WTC11 (cell line): ENCODE measurements around the gene MCM10. TPM values are rescaled to one million over a fixed set of nuclear protein-coding genes. Genes with fewer than 3 reads are reported as not detected.

Source experiments
- ATAC-seq: fragments of 200-7000 bp; cut with Tn5 transposase; 2 replicates; pipeline ENCODE4 v1.10.0; 2021; ENCODE audit warnings: mild to moderate bottlenecking, moderate library complexity
- CTCF ChIA-PET: fragments of 300-600 bp; sonication (Branson Sonifier 250); formaldehyde crosslinking; loops from one replicate; lab custom pipeline; 2021; ENCODE audit warnings: antibody characterized with exemption; lab: Charles Lee
- POLR2A ChIA-PET: fragments of 350-600 bp; sonication (Branson Sonifier 250); formaldehyde crosslinking; loops from one replicate; lab custom pipeline; 2021; ENCODE audit warnings: antibody characterized with exemption; lab: Charles Lee
- DNase-seq: peaks from one replicate; pipeline ENCODE4 v3.0.0; 2021; ENCODE audit warnings: low spot score
- H3K27ac Mint-ChIP-seq: 2 replicates; pipeline ENCODE4 v1.8.0; 2021; ENCODE audit warnings: mixed read lengths
- H3K27me3 Mint-ChIP-seq: 2 replicates; pipeline ENCODE4 v1.8.0; 2021; ENCODE audit warnings: low read depth, mild to moderate bottlenecking, moderate library complexity, mixed read lengths
- H3K36me3 Mint-ChIP-seq: 2 replicates; pipeline ENCODE4 v1.8.0; 2021; ENCODE audit warnings: mixed read lengths
- H3K4me1 Mint-ChIP-seq: 2 replicates; pipeline ENCODE4 v1.8.0; 2022; ENCODE audit warnings: mixed read lengths
- H3K4me3 Mint-ChIP-seq: 2 replicates; pipeline ENCODE4 v1.8.0; 2021; ENCODE audit warnings: mild to moderate bottlenecking, moderate library complexity, mixed read lengths
- H3K9me3 Mint-ChIP-seq: 2 replicates; pipeline ENCODE4 v1.8.0; 2021; ENCODE audit warnings: mixed read lengths
- CREB1 ChIP-seq: sonication (generic); formaldehyde crosslinking; IDR thresholded peaks from 2 replicates; pipeline ENCODE4 v1.8.0; 2023; ENCODE audit warnings: mild to moderate bottlenecking, missing genetic modification reagents
- ETV6 ChIP-seq: sonication (generic); formaldehyde crosslinking; IDR thresholded peaks from 2 replicates; pipeline ENCODE4 v1.8.1; 2022; ENCODE audit warnings: mild to moderate bottlenecking, missing genetic modification reagents
- GABPB1 ChIP-seq: sonication (generic); formaldehyde crosslinking; IDR thresholded peaks from 2 replicates; pipeline ENCODE4 v1.8.1; 2023; ENCODE audit warnings: mild to moderate bottlenecking, missing genetic modification reagents
- GRHL2 ChIP-seq: fragments of 250-450 bp; sonication (Bioruptor Pico); IDR thresholded peaks from 2 replicates; pipeline ENCODE4 v1.8.0; 2022; ENCODE audit warnings: mild to moderate bottlenecking, moderate library complexity; ENCODE audit not compliant: insufficient replicate concordance, severe bottlenecking
- HMGA2 ChIP-seq: fragments of 250-450 bp; sonication (Bioruptor Pico); IDR thresholded peaks from 2 replicates; pipeline ENCODE4 v1.4.0; 2021; ENCODE audit warnings: mild to moderate bottlenecking, moderate library complexity
- TEAD1 ChIP-seq: sonication (generic); formaldehyde crosslinking; IDR thresholded peaks from 2 replicates; pipeline ENCODE4 v1.8.0; 2022; ENCODE audit warnings: mild to moderate bottlenecking, missing genetic modification reagents
- TEAD4 ChIP-seq: sonication (generic); formaldehyde crosslinking; IDR thresholded peaks from 2 replicates; pipeline ENCODE4 v1.8.0; 2022; ENCODE audit warnings: mild to moderate bottlenecking, missing genetic modification reagents
- ZBTB21 ChIP-seq: sonication (generic); formaldehyde crosslinking; IDR thresholded peaks from 2 replicates; pipeline ENCODE4 v1.8.1; 2023; ENCODE audit warnings: mild to moderate bottlenecking, missing genetic modification reagents, borderline replicate concordance
- ZNF219 ChIP-seq: sonication (generic); formaldehyde crosslinking; IDR thresholded peaks from 2 replicates; pipeline ENCODE4 v1.8.0; 2023; ENCODE audit warnings: missing genetic modification reagents, mild to moderate bottlenecking, borderline replicate concordance
- ZNF396 ChIP-seq: fragments of 250-450 bp; sonication (Bioruptor Pico); IDR thresholded peaks from 2 replicates; pipeline ENCODE4 v1.8.0; 2021; ENCODE audit warnings: mild to moderate bottlenecking, moderate library complexity, borderline replicate concordance
- total RNA-seq: library from RNA; stranded (reverse); gene quantifications from 3 replicates; pipeline ENCODE4 v1.2.3, GENCODE V29; 2021
- TF ChIP-seq, protein P1 (sequence below): fragments of 200-600 bp; IDR thresholded peaks from 2 replicates; pipeline ENCODE4 v1.8.0; 2022; ENCODE audit warnings: antibody characterized with exemption
- TF ChIP-seq, protein P2 (sequence below): sonication (generic); formaldehyde crosslinking; IDR thresholded peaks from 2 replicates; pipeline ENCODE4 v1.8.1; 2022; ENCODE audit warnings: mild to moderate bottlenecking, moderate library complexity, missing genetic modification reagents
- TF ChIP-seq, protein P3 (sequence below): sonication (generic); formaldehyde crosslinking; IDR thresholded peaks from 2 replicates; pipeline ENCODE4 v1.8.1; 2022; ENCODE audit warnings: low read depth, missing genetic modification reagents, borderline replicate concordance
- TF ChIP-seq, protein P4 (sequence below): sonication (generic); formaldehyde crosslinking; IDR thresholded peaks from 2 replicates; pipeline ENCODE4 v1.8.0; 2023; ENCODE audit warnings: missing genetic modification reagents, mild to moderate bottlenecking, borderline replicate concordance
- TF ChIP-seq, protein P5 (sequence below): sonication (generic); formaldehyde crosslinking; IDR thresholded peaks from 2 replicates; pipeline ENCODE4 v1.8.0; 2023; ENCODE audit warnings: missing genetic modification reagents
- TF ChIP-seq, protein P6 (sequence below): sonication (generic); formaldehyde crosslinking; IDR thresholded peaks from 2 replicates; pipeline ENCODE4 v1.8.1; 2023; ENCODE audit warnings: mild to moderate bottlenecking, missing genetic modification reagents, moderate library complexity
- TF ChIP-seq, protein P7 (sequence below): sonication (generic); formaldehyde crosslinking; IDR thresholded peaks from 2 replicates; pipeline ENCODE4 v1.8.1; 2022; ENCODE audit warnings: missing genetic modification reagents, borderline replicate concordance
- TF ChIP-seq, protein P8 (sequence below): sonication (generic); formaldehyde crosslinking; IDR thresholded peaks from 2 replicates; pipeline ENCODE4 v1.8.0; 2022; ENCODE audit warnings: missing genetic modification reagents

Gene MCM10
- total RNA-seq, 1 experiment from 2014 or later: 44.3 TPM

DNA sequence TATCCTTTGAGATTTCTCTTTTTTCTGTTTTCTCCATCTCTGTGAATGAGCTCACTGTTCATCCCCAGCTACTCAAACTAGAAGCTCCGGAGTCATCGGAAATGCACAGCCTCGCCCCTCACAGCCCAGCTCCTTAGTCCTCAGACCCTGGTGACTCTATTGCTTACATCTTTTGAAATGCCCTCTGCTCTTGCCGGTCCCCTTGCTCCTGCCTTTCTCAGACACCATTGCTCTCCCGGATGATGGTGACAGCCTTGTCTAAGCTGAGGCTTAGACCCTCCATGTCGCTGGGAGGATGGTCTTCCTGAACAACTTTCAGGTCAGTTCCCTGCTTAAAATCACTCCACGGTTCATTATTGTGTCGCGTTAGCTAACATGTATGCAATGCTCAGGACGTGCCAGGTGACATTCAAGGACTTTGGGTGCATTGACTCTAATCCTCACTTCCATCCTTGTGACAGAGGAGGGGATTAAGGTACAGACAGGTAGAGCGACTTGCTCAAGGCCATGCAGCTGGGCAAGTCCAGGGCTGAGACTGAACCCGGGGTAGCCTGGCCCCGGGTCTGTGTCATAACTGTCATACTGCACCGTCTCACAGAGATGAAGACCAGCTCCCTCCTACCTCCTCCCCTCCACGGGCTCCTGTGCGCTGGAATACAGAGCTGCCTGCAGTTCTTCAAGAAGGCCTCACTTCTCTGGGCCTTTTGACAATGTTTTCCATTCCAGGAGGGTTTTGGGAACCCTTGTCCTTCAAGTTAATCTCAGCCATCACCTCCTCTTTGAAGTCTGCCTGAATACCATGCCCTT, 77.1 kb downstream of the MCM10 start (continued):
- TF ChIP-seq, protein P1, sequence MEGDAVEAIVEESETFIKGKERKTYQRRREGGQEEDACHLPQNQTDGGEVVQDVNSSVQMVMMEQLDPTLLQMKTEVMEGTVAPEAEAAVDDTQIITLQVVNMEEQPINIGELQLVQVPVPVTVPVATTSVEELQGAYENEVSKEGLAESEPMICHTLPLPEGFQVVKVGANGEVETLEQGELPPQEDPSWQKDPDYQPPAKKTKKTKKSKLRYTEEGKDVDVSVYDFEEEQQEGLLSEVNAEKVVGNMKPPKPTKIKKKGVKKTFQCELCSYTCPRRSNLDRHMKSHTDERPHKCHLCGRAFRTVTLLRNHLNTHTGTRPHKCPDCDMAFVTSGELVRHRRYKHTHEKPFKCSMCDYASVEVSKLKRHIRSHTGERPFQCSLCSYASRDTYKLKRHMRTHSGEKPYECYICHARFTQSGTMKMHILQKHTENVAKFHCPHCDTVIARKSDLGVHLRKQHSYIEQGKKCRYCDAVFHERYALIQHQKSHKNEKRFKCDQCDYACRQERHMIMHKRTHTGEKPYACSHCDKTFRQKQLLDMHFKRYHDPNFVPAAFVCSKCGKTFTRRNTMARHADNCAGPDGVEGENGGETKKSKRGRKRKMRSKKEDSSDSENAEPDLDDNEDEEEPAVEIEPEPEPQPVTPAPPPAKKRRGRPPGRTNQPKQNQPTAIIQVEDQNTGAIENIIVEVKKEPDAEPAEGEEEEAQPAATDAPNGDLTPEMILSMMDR: no peak
- no peak for TF ChIP-seq GRHL2
- TF ChIP-seq, protein P2, sequence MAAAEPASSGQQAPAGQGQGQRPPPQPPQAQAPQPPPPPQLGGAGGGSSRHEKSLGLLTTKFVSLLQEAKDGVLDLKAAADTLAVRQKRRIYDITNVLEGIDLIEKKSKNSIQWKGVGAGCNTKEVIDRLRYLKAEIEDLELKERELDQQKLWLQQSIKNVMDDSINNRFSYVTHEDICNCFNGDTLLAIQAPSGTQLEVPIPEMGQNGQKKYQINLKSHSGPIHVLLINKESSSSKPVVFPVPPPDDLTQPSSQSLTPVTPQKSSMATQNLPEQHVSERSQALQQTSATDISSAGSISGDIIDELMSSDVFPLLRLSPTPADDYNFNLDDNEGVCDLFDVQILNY (CRISPR knock-in tag): no peak

DNA sequence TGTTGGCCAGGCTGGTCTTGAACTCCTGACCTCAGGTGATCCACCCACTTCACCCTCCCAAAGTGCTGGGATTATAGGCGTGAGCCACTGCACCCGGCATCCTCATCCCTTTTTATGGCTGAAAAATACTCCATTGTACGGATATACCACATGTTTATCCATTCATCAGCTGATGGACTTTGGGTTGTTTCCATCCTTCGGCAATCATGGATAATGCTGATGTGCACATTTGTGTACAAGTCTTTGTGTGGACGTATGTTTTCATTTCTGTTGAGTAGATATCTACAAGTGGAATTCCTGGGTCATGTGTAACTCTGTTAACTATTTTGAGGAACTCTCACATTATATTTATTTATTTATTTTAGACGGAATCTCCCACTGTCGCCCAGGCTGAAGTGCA, 78.6 kb downstream of the MCM10 start:
- POLR2A ChIA-PET: no interaction called here
- ATAC-seq (no peak), DNase-seq (no peak)
- no peak overlapping the region for H3K27ac Mint-ChIP-seq
- H3K4me3 Mint-ChIP-seq: no peak overlapping the region
- H3K4me1 Mint-ChIP-seq: no peaks in the 10 kb centered on the region
- H3K27me3 Mint-ChIP-seq: no peaks in the 10 kb centered on the region
- no peaks in the 10 kb centered on the region for H3K36me3 Mint-ChIP-seq
- CTCF ChIA-PET: no interaction called here
- no peaks in the 10 kb centered on the region for H3K9me3 Mint-ChIP-seq
- no peak for TF ChIP-seq TEAD1 (CRISPR knock-in tag)
- TF ChIP-seq HMGA2 (CRISPR knock-in tag): no peak
- TF ChIP-seq, protein P3, sequence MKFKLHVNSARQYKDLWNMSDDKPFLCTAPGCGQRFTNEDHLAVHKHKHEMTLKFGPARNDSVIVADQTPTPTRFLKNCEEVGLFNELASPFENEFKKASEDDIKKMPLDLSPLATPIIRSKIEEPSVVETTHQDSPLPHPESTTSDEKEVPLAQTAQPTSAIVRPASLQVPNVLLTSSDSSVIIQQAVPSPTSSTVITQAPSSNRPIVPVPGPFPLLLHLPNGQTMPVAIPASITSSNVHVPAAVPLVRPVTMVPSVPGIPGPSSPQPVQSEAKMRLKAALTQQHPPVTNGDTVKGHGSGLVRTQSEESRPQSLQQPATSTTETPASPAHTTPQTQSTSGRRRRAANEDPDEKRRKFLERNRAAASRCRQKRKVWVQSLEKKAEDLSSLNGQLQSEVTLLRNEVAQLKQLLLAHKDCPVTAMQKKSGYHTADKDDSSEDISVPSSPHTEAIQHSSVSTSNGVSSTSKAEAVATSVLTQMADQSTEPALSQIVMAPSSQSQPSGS: no peak
- TF ChIP-seq, protein P4, sequence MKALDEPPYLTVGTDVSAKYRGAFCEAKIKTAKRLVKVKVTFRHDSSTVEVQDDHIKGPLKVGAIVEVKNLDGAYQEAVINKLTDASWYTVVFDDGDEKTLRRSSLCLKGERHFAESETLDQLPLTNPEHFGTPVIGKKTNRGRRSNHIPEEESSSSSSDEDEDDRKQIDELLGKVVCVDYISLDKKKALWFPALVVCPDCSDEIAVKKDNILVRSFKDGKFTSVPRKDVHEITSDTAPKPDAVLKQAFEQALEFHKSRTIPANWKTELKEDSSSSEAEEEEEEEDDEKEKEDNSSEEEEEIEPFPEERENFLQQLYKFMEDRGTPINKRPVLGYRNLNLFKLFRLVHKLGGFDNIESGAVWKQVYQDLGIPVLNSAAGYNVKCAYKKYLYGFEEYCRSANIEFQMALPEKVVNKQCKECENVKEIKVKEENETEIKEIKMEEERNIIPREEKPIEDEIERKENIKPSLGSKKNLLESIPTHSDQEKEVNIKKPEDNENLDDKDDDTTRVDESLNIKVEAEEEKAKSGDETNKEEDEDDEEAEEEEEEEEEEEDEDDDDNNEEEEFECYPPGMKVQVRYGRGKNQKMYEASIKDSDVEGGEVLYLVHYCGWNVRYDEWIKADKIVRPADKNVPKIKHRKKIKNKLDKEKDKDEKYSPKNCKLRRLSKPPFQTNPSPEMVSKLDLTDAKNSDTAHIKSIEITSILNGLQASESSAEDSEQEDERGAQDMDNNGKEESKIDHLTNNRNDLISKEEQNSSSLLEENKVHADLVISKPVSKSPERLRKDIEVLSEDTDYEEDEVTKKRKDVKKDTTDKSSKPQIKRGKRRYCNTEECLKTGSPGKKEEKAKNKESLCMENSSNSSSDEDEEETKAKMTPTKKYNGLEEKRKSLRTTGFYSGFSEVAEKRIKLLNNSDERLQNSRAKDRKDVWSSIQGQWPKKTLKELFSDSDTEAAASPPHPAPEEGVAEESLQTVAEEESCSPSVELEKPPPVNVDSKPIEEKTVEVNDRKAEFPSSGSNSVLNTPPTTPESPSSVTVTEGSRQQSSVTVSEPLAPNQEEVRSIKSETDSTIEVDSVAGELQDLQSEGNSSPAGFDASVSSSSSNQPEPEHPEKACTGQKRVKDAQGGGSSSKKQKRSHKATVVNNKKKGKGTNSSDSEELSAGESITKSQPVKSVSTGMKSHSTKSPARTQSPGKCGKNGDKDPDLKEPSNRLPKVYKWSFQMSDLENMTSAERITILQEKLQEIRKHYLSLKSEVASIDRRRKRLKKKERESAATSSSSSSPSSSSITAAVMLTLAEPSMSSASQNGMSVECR (CRISPR knock-in tag): no peak
- no peak for TF ChIP-seq ETV6 (CRISPR knock-in tag)
- TF ChIP-seq, protein P5, sequence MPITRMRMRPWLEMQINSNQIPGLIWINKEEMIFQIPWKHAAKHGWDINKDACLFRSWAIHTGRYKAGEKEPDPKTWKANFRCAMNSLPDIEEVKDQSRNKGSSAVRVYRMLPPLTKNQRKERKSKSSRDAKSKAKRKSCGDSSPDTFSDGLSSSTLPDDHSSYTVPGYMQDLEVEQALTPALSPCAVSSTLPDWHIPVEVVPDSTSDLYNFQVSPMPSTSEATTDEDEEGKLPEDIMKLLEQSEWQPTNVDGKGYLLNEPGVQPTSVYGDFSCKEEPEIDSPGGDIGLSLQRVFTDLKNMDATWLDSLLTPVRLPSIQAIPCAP: no peak
- no peak for TF ChIP-seq ZNF219 (CRISPR knock-in tag)
- no peak for TF ChIP-seq ZNF396
- TF ChIP-seq ZBTB21 (CRISPR knock-in tag): no peak
- TF ChIP-seq CREB1: no peak
- no peak for TF ChIP-seq TEAD4 (CRISPR knock-in tag)
- no peak for TF ChIP-seq GABPB1 (CRISPR knock-in tag)
- TF ChIP-seq, protein P6, sequence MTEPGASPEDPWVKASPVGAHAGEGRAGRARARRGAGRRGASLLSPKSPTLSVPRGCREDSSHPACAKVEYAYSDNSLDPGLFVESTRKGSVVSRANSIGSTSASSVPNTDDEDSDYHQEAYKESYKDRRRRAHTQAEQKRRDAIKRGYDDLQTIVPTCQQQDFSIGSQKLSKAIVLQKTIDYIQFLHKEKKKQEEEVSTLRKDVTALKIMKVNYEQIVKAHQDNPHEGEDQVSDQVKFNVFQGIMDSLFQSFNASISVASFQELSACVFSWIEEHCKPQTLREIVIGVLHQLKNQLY: no peak
- TF ChIP-seq, protein P7, sequence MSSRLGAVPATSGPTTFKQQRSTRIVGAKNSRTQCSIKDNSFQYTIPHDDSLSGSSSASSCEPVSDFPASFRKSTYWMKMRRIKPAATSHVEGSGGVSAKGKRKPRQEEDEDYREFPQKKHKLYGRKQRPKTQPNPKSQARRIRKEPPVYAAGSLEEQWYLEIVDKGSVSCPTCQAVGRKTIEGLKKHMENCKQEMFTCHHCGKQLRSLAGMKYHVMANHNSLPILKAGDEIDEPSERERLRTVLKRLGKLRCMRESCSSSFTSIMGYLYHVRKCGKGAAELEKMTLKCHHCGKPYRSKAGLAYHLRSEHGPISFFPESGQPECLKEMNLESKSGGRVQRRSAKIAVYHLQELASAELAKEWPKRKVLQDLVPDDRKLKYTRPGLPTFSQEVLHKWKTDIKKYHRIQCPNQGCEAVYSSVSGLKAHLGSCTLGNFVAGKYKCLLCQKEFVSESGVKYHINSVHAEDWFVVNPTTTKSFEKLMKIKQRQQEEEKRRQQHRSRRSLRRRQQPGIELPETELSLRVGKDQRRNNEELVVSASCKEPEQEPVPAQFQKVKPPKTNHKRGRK (CRISPR knock-in tag): no peak
- TF ChIP-seq, protein P8, sequence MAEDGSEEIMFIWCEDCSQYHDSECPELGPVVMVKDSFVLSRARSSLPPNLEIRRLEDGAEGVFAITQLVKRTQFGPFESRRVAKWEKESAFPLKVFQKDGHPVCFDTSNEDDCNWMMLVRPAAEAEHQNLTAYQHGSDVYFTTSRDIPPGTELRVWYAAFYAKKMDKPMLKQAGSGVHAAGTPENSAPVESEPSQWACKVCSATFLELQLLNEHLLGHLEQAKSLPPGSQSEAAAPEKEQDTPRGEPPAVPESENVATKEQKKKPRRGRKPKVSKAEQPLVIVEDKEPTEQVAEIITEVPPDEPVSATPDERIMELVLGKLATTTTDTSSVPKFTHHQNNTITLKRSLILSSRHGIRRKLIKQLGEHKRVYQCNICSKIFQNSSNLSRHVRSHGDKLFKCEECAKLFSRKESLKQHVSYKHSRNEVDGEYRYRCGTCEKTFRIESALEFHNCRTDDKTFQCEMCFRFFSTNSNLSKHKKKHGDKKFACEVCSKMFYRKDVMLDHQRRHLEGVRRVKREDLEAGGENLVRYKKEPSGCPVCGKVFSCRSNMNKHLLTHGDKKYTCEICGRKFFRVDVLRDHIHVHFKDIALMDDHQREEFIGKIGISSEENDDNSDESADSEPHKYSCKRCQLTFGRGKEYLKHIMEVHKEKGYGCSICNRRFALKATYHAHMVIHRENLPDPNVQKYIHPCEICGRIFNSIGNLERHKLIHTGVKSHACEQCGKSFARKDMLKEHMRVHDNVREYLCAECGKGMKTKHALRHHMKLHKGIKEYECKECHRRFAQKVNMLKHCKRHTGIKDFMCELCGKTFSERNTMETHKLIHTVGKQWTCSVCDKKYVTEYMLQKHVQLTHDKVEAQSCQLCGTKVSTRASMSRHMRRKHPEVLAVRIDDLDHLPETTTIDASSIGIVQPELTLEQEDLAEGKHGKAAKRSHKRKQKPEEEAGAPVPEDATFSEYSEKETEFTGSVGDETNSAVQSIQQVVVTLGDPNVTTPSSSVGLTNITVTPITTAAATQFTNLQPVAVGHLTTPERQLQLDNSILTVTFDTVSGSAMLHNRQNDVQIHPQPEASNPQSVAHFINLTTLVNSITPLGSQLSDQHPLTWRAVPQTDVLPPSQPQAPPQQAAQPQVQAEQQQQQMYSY: no peak
